ENCODE data around the gene FGF3.
"Not testable (repeated sequence)": the region's sequence is repeated elsewhere in the genome, so short reads cannot be mapped to it uniquely, and the experiment has no call there.

Gene FGF3

GRCh38 chr11:69770540-69770939 is 48.7 kb downstream of the FGF3 start:
- Histone ChIP-seq H3K36me3 (no peaks in the 10 kb centered on the region), H3K4me3 (ENCODE audit: low read depth, low read length) (no peak overlapping the region), H3K4me1 (no peaks in the 10 kb centered on the region), H3K27me3 (peaks cover 61% of the 10 kb centered on the region), H3K9me3 (no peaks in the 10 kb centered on the region)
- TF ChIP-seq CTCF (IDR thresholded peaks at IDR 0.05; ENCODE audit: low read depth, low read length) = no peak
- DNase-seq = no peak

GRCh38 chr11:69765498-69765995 is 53.7 kb downstream of the FGF3 start:
- Histone ChIP-seq H3K9me3 (peaks cover 3% of the 10 kb centered on the region; the same call in 1 of the 2 replicates), H3K4me3 (ENCODE audit: low read depth, low read length) (no peak overlapping the region), H3K27me3 (peaks cover 13% of the 10 kb centered on the region), H3K36me3 (no peaks in the 10 kb centered on the region), H3K4me1 (no peaks in the 10 kb centered on the region)
- no peak for DNase-seq
- no peak for TF ChIP-seq CTCF (IDR thresholded peaks at IDR 0.05; ENCODE audit: low read depth, low read length)

DNA sequence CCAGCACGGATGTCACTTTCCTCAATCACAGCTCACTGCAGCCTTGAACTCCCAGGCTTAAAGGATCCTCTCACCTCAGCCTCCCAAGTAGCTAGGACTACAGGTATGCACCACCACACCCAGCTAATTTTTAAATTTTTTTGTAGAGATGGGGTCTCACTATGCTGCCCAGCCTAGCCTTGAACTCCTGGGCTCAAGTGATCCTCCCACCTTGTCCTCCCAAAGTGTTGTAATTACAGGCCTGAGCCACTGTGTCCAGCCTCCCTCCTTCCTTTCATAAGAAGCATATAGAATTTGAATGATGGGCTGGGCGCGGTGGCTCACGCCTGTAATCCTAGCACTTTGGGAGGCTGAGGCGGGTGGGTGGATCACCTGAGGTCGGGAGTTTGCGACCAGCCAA is 54.3 kb downstream of the FGF3 start:
- not testable (repeated sequence) for H3K4me3 ChIP-seq (ENCODE audit: low read depth, low read length); H3K9me3 ChIP-seq; H3K27me3 ChIP-seq; H3K36me3 ChIP-seq; H3K4me1 ChIP-seq; DNase-seq

DNA sequence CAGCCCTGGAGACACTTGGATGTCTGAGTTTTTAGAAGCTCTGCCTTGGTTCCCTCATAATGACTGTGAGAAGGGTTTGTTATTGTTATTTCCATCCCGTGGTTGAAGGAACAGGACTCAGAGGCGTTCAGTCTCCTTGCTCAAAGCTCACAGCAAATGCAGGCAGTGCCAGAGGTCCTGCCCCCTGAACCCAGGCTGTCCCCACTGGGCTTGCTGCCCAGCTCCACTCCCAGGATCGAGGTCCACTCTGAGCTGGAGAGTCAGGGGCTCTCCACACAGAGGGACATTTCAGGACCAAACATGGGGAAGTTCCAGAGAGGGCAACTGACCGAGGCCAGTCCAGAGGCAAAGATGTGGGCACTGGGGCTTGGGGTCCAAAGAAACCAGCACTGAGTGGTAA is 58.9 kb downstream of the FGF3 start:
- Histone ChIP-seq H3K36me3 (no peaks in the 10 kb centered on the region), H3K9me3 (peaks cover 3% of the 10 kb centered on the region; the same call in 1 of the 2 replicates), H3K4me1 (no peaks in the 10 kb centered on the region), H3K27me3 (no peaks in the 10 kb centered on the region; the same call in none of the 2 replicates), H3K4me3 (ENCODE audit: low read depth, low read length) (no peak overlapping the region)
- no peak for DNase-seq
- TF ChIP-seq CTCF (IDR thresholded peaks at IDR 0.05; ENCODE audit: low read depth, low read length) = no peak

Data from BE2C (cell line).